H9 (cell line): Measurements from ENCODE around the gene SLC12A8. TPM values are rescaled to one million over a fixed set of nuclear protein-coding genes. Genes with fewer than 3 reads are reported as not detected.

Experiments
- DNase-seq: peaks from one replicate; pipeline ENCODE4 v3.0.0-alpha.2; 2017
- H2AFZ ChIP-seq: one replicate; pipeline ENCODE4 v1.6.1; 2013; ENCODE audit warnings: mild to moderate bottlenecking, low read length, control low read depth, moderate library complexity
- H2AK5ac ChIP-seq: 2 replicates; pipeline ENCODE4 v1.6.1; 2013; ENCODE audit warnings: low read length, control low read depth, mixed read lengths; ENCODE audit not compliant: insufficient read length
- H2BK120ac ChIP-seq: one replicate; pipeline ENCODE4 v1.6.1; 2013; ENCODE audit warnings: low read depth, mild to moderate bottlenecking, low read length, control low read depth, inconsistent platforms; ENCODE audit not compliant: poor library complexity, severe bottlenecking
- H2BK12ac ChIP-seq: 2 replicates; pipeline ENCODE4 v1.6.1; 2013; ENCODE audit warnings: low read length, control low read depth, mixed read lengths, low read depth; ENCODE audit not compliant: insufficient read length
- H2BK15ac ChIP-seq: 2 replicates; pipeline ENCODE4 v1.6.1; 2013; ENCODE audit warnings: low read depth, low read length, control low read depth
- H2BK20ac ChIP-seq: one replicate; pipeline ENCODE4 v1.6.1; 2013; ENCODE audit warnings: low read depth, mild to moderate bottlenecking, low read length, control low read depth, inconsistent platforms; ENCODE audit not compliant: poor library complexity, severe bottlenecking
- H2BK5ac ChIP-seq: 2 replicates; pipeline ENCODE4 v1.6.1; 2013; ENCODE audit warnings: low read length, control low read depth, mixed read lengths; ENCODE audit not compliant: insufficient read length
- H3K14ac ChIP-seq: 2 replicates; pipeline ENCODE4 v1.6.1; 2013; ENCODE audit warnings: low read length, control low read depth; ENCODE audit not compliant: insufficient read depth
- H3K18ac ChIP-seq: 2 replicates; pipeline ENCODE4 v1.6.1; 2013; ENCODE audit warnings: low read depth, mild to moderate bottlenecking, mixed read lengths, low read length, control low read depth; ENCODE audit not compliant: insufficient read length
- H3K23ac ChIP-seq: 2 replicates; pipeline ENCODE4 v1.6.1; 2013; ENCODE audit warnings: low read length, control low read depth, mixed read lengths, low read depth; ENCODE audit not compliant: insufficient read length
- H3K23me2 ChIP-seq: 2 replicates; pipeline ENCODE4 v1.6.1; 2013; ENCODE audit warnings: low read depth, mild to moderate bottlenecking, mixed read lengths, low read length, control low read depth; ENCODE audit not compliant: insufficient read length, poor library complexity, severe bottlenecking
- H3K27ac ChIP-seq: 2 replicates; pipeline ENCODE4 v1.5.1; 2013; ENCODE audit warnings: low read length, control low read depth, mixed read lengths, low read depth; ENCODE audit not compliant: insufficient read length
- H3K27me3 ChIP-seq: 2 replicates; pipeline ENCODE4 v1.6.1; 2013; ENCODE audit warnings: low read length, control low read depth, inconsistent platforms; ENCODE audit not compliant: insufficient read depth
- H3K4ac ChIP-seq: 2 replicates; pipeline ENCODE4 v1.6.1; 2013; ENCODE audit warnings: low read depth, mild to moderate bottlenecking, control low read depth, inconsistent platforms, low read length, moderate library complexity
- H3K4me1 ChIP-seq: 2 replicates; pipeline ENCODE4 v1.6.1; 2013; ENCODE audit warnings: low read length, control low read depth, inconsistent platforms; ENCODE audit not compliant: insufficient read depth
- H3K4me2 ChIP-seq: 2 replicates; pipeline ENCODE4 v1.6.1; 2013; ENCODE audit warnings: low read length, control low read depth, mixed read lengths; ENCODE audit not compliant: insufficient read length, insufficient read depth
- H3K56ac ChIP-seq: 2 replicates; pipeline ENCODE4 v1.6.1; 2013; ENCODE audit warnings: low read depth, mild to moderate bottlenecking, mixed read lengths, low read length, control low read depth; ENCODE audit not compliant: insufficient read length
- H3K79me1 ChIP-seq: 2 replicates; pipeline ENCODE4 v1.6.1; 2013; ENCODE audit warnings: low read depth, mild to moderate bottlenecking, moderate library complexity, low read length, control low read depth, inconsistent platforms; ENCODE audit not compliant: insufficient read depth, poor library complexity, severe bottlenecking
- H3K79me2 ChIP-seq: 2 replicates; pipeline ENCODE4 v1.6.1; 2013; ENCODE audit warnings: low read length, control low read depth, inconsistent platforms; ENCODE audit not compliant: insufficient read depth
- H3K9ac ChIP-seq: 2 replicates; pipeline ENCODE4 v1.6.1; 2013; ENCODE audit warnings: low read length, control low read depth, mixed read lengths; ENCODE audit not compliant: insufficient read length; ENCODE audit errors: extremely low read depth
- H3K9me3 ChIP-seq: one replicate; pipeline ENCODE4 v1.6.1; 2013; ENCODE audit warnings: low read depth, low read length, inconsistent platforms; ENCODE audit not compliant: control insufficient read depth
- H3T11ph ChIP-seq: one replicate; pipeline ENCODE4 v1.6.1; 2013; ENCODE audit warnings: mild to moderate bottlenecking, low read length, control low read depth, inconsistent platforms
- H4K20me1 ChIP-seq: one replicate; pipeline ENCODE4 v1.6.1; 2013; ENCODE audit not compliant: control insufficient read depth, insufficient read length, insufficient read depth
- H4K5ac ChIP-seq: 2 replicates; pipeline ENCODE4 v1.6.1; 2013; ENCODE audit warnings: low read depth, mild to moderate bottlenecking, mixed read lengths, low read length, control low read depth; ENCODE audit not compliant: insufficient read length
- H4K8ac ChIP-seq: replicated peaks from 2 replicates; pipeline ENCODE4 v1.6.1; 2013; ENCODE audit warnings: low read length, control low read depth, mixed read lengths, low read depth; ENCODE audit not compliant: insufficient read length
- H4K91ac ChIP-seq: 2 replicates; pipeline ENCODE4 v1.6.1; 2013; ENCODE audit warnings: low read depth, mild to moderate bottlenecking, moderate library complexity, mixed read lengths, low read length, control low read depth; ENCODE audit not compliant: insufficient read length
- H3K27ac Mint-ChIP-seq, 3 experiments: 2 replicates in 2 of 3; 3 replicates in 1 of 3; pipeline ENCODE4 v1.8.0; 2020 to 2021; ENCODE audit warnings: mixed read lengths in 3 of 3, mild to moderate bottlenecking in 1 of 3, moderate library complexity in 1 of 3
- H3K27me3 Mint-ChIP-seq: 2 replicates; pipeline ENCODE4 v1.8.0; 2021; ENCODE audit warnings: low read depth, mild to moderate bottlenecking, moderate library complexity, mixed read lengths
- H3K36me3 Mint-ChIP-seq, 3 experiments: 2 replicates in 2 of 3; 3 replicates in 1 of 3; pipeline ENCODE4 v1.8.0; 2020 to 2021; ENCODE audit warnings: low read depth in 3 of 3, mixed read lengths in 3 of 3; ENCODE audit not compliant: insufficient read depth in 1 of 3
- H3K4me1 Mint-ChIP-seq, 2 experiments: 2 replicates each; pipeline ENCODE4 v1.8.0; 2020; ENCODE audit warnings: mixed read lengths in 2 of 2
- H3K4me3 Mint-ChIP-seq, 2 experiments: 2 replicates in 1 of 2; 3 replicates in 1 of 2; pipeline ENCODE4 v1.8.0; 2020 to 2021; ENCODE audit warnings: mild to moderate bottlenecking in 2 of 2, mixed read lengths in 2 of 2, moderate library complexity in 1 of 2
- H3K9me3 Mint-ChIP-seq, 2 experiments: 2 replicates in 1 of 2; 3 replicates in 1 of 2; pipeline ENCODE4 v1.8.0; 2020; ENCODE audit warnings: mild to moderate bottlenecking in 2 of 2, mixed read lengths in 2 of 2, moderate library complexity in 1 of 2
- WGBS: extraction: QIAGEN DNeasy Blood & Tissue Kit; methylation state at CpG from one replicate; pipeline ENCODE4 v1.1.7; 2013; ENCODE audit warnings: missing lambda C conversion rate, low lambda C conversion rate, mixed read lengths; ENCODE audit not compliant: insufficient read length; ENCODE audit errors: extremely low coverage; 5-methylcytosine and 5-hydroxymethylcytosine counted together
- total RNA-seq: library from RNA; stranded (reverse); gene quantifications from 2 replicates; pipeline ENCODE4 v1.2.1, GENCODE V29; 2021
- TF ChIP-seq, protein P1 (sequence below): fragments of 200-600 bp; sonication (generic); conservative IDR thresholded peaks from 3 replicates; pipeline ENCODE4 v1.8.0; 2021; ENCODE audit warnings: antibody characterized with exemption, mild to moderate bottlenecking

SLC12A8 gene
- total RNA-seq, 1 experiment from 2014 or later = 8.2 TPM

GRCh38 chr3:125220727-125221429, 8.3 kb upstream of the SLC12A8 start:
- Mint-ChIP-seq H3K9me3 (no peaks in the 10 kb centered on the region), H3K4me3 (no peak overlapping the region), H3K36me3 (no peaks in the 10 kb centered on the region), H3K4me1 (peaks cover 12 to 13% of the 10 kb centered on the region in 2 experiments), H3K27ac (no peak overlapping the region), H3K27me3 (no peaks in the 10 kb centered on the region; the same call in 1 of the 2 replicates)
- no peak overlapping the region for H2AK5ac ChIP-seq
- no peak overlapping the region for H4K5ac ChIP-seq
- H3K4me2 ChIP-seq = no peak overlapping the region
- no peaks in the 10 kb centered on the region for H3K9me3 ChIP-seq
- no peak overlapping the region for H2BK12ac ChIP-seq
- no CpG with 5 or more reads among the region's 7 CpGs for WGBS
- H3K23ac ChIP-seq = no peak overlapping the region
- no peak for DNase-seq
- no peak overlapping the region for H3K27ac ChIP-seq
- no peak overlapping the region for H2AFZ ChIP-seq
- peaks cover 5% of the 10 kb centered on the region for H3K4me1 ChIP-seq
- H2BK120ac ChIP-seq = no peak overlapping the region
- H3K79me1 ChIP-seq = no peaks in the 10 kb centered on the region
- no peak overlapping the region for H2BK5ac ChIP-seq
- H2BK20ac ChIP-seq = no peak overlapping the region
- H3K14ac ChIP-seq = no peak overlapping the region
- no peak overlapping the region for H3K18ac ChIP-seq
- no peak overlapping the region for H3K56ac ChIP-seq
- no peaks in the 10 kb centered on the region for H3K23me2 ChIP-seq
- H3T11ph ChIP-seq = no peak overlapping the region
- H3K79me2 ChIP-seq = no peaks in the 10 kb centered on the region
- no peak overlapping the region for H4K8ac ChIP-seq
- TF ChIP-seq, protein P1, sequence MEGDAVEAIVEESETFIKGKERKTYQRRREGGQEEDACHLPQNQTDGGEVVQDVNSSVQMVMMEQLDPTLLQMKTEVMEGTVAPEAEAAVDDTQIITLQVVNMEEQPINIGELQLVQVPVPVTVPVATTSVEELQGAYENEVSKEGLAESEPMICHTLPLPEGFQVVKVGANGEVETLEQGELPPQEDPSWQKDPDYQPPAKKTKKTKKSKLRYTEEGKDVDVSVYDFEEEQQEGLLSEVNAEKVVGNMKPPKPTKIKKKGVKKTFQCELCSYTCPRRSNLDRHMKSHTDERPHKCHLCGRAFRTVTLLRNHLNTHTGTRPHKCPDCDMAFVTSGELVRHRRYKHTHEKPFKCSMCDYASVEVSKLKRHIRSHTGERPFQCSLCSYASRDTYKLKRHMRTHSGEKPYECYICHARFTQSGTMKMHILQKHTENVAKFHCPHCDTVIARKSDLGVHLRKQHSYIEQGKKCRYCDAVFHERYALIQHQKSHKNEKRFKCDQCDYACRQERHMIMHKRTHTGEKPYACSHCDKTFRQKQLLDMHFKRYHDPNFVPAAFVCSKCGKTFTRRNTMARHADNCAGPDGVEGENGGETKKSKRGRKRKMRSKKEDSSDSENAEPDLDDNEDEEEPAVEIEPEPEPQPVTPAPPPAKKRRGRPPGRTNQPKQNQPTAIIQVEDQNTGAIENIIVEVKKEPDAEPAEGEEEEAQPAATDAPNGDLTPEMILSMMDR = no peak
- no peaks in the 10 kb centered on the region for H4K20me1 ChIP-seq
- H2BK15ac ChIP-seq = no peak overlapping the region
- H3K27me3 ChIP-seq = no peaks in the 10 kb centered on the region
- no peak overlapping the region for H3K9ac ChIP-seq
- H4K91ac ChIP-seq = no peak overlapping the region
- H3K4ac ChIP-seq = no peak overlapping the region
